Stimulated activated CD8-positive, alpha-beta memory T cell treated with anti-CD3 and anti-CD28 coated beads, Interleukin-4, amount 100 ng/mL, for 1 hour (primary cell): ENCODE measurements around the gene ANKRD53.
A peak's percentile ranks its signal among the peaks of the same experiment; 100 is the strongest.
"Not testable (repeated sequence)": the region's sequence is repeated elsewhere in the genome, so short reads cannot be mapped to it uniquely, and the experiment has no call there.

Experiments used
- DNase-seq, 2 donors: peaks; one replicate each; pipeline ENCODE4 v3.0.0-alpha.2; 2020; ENCODE audit warnings: low read depth in 2 of 2, low spot score in 1 of 2

Gene ANKRD53

GRCh38 chr2:71006323-71006722 lies 27.9 kb downstream of the ANKRD53 start:
- no peak for DNase-seq

GRCh38 chr2:71006955-71007799 lies 28.7 kb downstream of the ANKRD53 start:
- no peak for DNase-seq

GRCh38 chr2:71008342-71008741 lies 29.9 kb downstream of the ANKRD53 start:
- DNase-seq, result no peak

- not testable (repeated sequence) for DNase-seq
Observed at GRCh38 chr2:71011786-71012185, 33.4 kb downstream of the ANKRD53 start.

GRCh38 chr2:71018625-71019024 lies 40.2 kb downstream of the ANKRD53 start:
- DNase-seq, result no peak

GRCh38 chr2:71019989-71020388 lies 41.6 kb downstream of the ANKRD53 start:
- not testable (repeated sequence) for DNase-seq

- not testable (repeated sequence) for DNase-seq
Observed at GRCh38 chr2:71021394-71021793, 43.0 kb downstream of the ANKRD53 start.

- peak; percentile 19 to 26 for DNase-seq
Observed at GRCh38 chr2:71023553-71024243, 45.3 kb downstream of the ANKRD53 start.
